Naive B cell (primary cell): Measurements from ENCODE around the gene MCCD1. TPM values are rescaled to one million over a fixed set of nuclear protein-coding genes. Genes with fewer than 3 reads are reported as not detected.

Experiments used
- ATAC-seq, 2 donors: fragments of 150-1000 bp; cut with Tn5 transposase; 2 replicates each; pipeline ENCODE4 v1.10.0; 2021; ENCODE audit warnings: low read depth in 2 of 2, mild to moderate bottlenecking in 2 of 2, moderate library complexity in 2 of 2
- DNase-seq: peaks from one replicate; pipeline ENCODE4 v3.0.0; 2022
- H3K27ac Mint-ChIP-seq, 6 donors: one replicate each; pipeline ENCODE4 v1.8.0; 2020 to 2022; ENCODE audit warnings: mild to moderate bottlenecking in 6 of 6, mixed read lengths in 6 of 6, moderate library complexity in 5 of 6, inconsistent platforms in 2 of 6
- H3K27me3 Mint-ChIP-seq, 3 donors: one replicate each; pipeline ENCODE4 v1.8.0; 2021 to 2022; ENCODE audit warnings: mixed read lengths in 3 of 3, mild to moderate bottlenecking in 1 of 3
- H3K36me3 Mint-ChIP-seq, 2 donors: one replicate each; pipeline ENCODE4 v1.8.0; 2020 to 2022; ENCODE audit warnings: mixed read lengths in 2 of 2, inconsistent platforms in 1 of 2, mild to moderate bottlenecking in 1 of 2
- H3K4me1 Mint-ChIP-seq, 3 donors: one replicate each; pipeline ENCODE4 v1.8.0; 2020 to 2022; ENCODE audit warnings: mixed read lengths in 3 of 3, inconsistent platforms in 1 of 3, mild to moderate bottlenecking in 1 of 3, moderate library complexity in 1 of 3
- H3K4me3 Mint-ChIP-seq, 8 donors: one replicate each; pipeline ENCODE4 v1.8.0; 2020 to 2022; ENCODE audit warnings: mild to moderate bottlenecking in 8 of 8, mixed read lengths in 8 of 8, moderate library complexity in 8 of 8, inconsistent platforms in 2 of 8
- H3K9me3 Mint-ChIP-seq, 7 donors: one replicate each; pipeline ENCODE4 v1.8.0; 2020 to 2022; ENCODE audit warnings: mixed read lengths in 7 of 7, mild to moderate bottlenecking in 5 of 7, inconsistent platforms in 2 of 7, moderate library complexity in 1 of 7
- polyA plus RNA-seq, 6 donors: library from polyadenylated mRNA; unstranded; fragments of 300-500 nt; fragmentation: Illumina TruSeq; gene quantifications; one replicate each; pipeline ENCODE4 v1.2.3, GENCODE V29; 2021; ENCODE audit warnings: low read depth in 6 of 6

MCCD1 gene
- polyA plus RNA-seq, 6 donors from 2014 or later: not detected

DNA sequence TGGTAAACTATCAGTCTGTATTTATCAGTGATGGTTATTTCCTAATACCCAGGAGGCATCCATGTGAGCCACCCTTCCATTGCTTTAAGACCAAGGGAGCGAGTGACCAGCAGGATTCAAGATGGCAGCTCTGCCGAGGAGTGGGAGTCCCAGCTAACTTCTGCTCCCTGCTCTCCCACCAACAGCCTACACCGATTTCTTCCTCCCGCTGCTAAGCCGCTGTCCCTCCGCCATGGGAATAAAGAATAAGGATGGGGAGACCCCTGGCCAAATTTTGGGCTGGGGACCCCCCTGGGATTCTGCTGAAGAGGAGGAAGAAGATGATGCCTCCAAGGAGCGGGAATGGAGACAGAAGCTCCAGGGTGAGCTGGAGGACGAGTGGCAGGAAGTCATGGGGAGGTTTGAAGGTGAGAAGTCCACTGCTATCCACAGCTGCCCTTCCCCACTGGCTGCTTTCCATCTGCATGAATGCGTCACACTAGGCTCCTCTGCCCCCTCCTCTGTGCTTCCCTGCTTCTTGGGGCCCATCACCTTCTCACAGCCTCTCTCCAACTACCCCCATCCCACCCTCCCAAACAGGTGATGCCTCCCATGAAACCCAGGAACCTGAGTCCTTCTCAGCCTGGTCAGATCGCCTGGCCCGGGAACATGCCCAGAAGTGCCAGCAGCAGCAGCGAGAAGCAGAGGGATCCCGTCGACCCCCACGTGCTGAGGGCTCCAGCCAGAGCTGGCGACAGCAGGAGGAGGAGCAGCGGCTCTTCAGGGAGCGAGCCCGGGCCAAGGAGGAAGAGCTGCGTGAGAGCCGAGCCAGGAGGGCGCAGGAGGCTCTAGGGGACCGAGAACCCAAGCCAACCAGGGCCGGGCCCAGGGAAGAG, 28.9 kb downstream of the MCCD1 start:
- peaks cover 52 to 69% (median 59%) of the 10 kb centered on the region in 3 donors for H3K4me1 Mint-ChIP-seq
- peaks cover 0 to 7% of the 10 kb centered on the region in 2 donors for H3K36me3 Mint-ChIP-seq
- peak overlapping the region; percentile 26 to 91 (median 74) for H3K27ac Mint-ChIP-seq

DNA sequence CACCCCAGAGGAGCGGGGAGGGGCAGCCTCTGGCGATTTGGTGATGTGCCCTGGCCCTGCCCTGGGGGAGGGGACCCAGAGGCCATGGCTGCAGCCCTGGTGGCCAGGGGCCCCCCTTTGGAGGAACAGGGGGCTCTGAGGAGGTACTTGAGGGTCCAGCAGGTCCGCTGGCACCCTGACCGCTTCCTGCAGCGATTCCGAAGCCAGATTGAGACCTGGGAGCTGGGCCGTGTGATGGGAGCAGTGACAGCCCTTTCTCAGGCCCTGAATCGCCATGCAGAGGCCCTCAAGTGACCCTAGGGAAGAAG, 29.5 kb downstream of the MCCD1 start:
- no peak for DNase-seq
- H3K4me3 Mint-ChIP-seq: peak overlapping the region in 6 of 8 donors; percentile 12 to 99 (median 90)
- ATAC-seq: no peak
- peaks cover 5 to 7% of the 10 kb centered on the region in 2 donors for H3K36me3 Mint-ChIP-seq
- no peaks in the 10 kb centered on the region for H3K27me3 Mint-ChIP-seq
- peak overlapping the region in 4 of 6 donors; percentile 26 to 99 (median 90) for H3K27ac Mint-ChIP-seq
- H3K4me1 Mint-ChIP-seq: peaks cover 58 to 75% (median 64%) of the 10 kb centered on the region in 3 donors
- no peaks in the 10 kb centered on the region for H3K9me3 Mint-ChIP-seq

More for the DNA sequence above, 28.9 kb downstream of the MCCD1 start:
- H3K4me3 Mint-ChIP-seq: peak overlapping the region in 7 of 8 donors; percentile 12 to 98 (median 86)
- DNase-seq (no peak), ATAC-seq (no peak)
- H3K27me3 Mint-ChIP-seq: no peaks in the 10 kb centered on the region
- H3K9me3 Mint-ChIP-seq: no peaks in the 10 kb centered on the region

- H3K9me3 Mint-ChIP-seq: no peaks in the 10 kb centered on the region
- no peaks in the 10 kb centered on the region for H3K27me3 Mint-ChIP-seq
- ATAC-seq: peak; percentile 71 to 79
- peaks cover 5 to 13% of the 10 kb centered on the region in 2 donors for H3K36me3 Mint-ChIP-seq
- H3K4me1 Mint-ChIP-seq: peaks cover 62 to 81% (median 67%) of the 10 kb centered on the region in 3 donors
- peak; percentile 84 for DNase-seq
- peak overlapping the region; percentile 86 to 99 (median 90) for H3K4me3 Mint-ChIP-seq
- peak overlapping the region; percentile 91 to 99 (median 96) for H3K27ac Mint-ChIP-seq
Observed at GRCh38 chr6:31558631-31559500, 30.1 kb downstream of the MCCD1 start.

GRCh38 chr6:31559606-31559957, 30.8 kb downstream of the MCCD1 start:
- peak overlapping the region; percentile 86 to 99 (median 90) for H3K4me3 Mint-ChIP-seq
- no peaks in the 10 kb centered on the region for H3K27me3 Mint-ChIP-seq
- ATAC-seq: peak; percentile 15
- peak overlapping the region; percentile 66 to 99 (median 94) for H3K27ac Mint-ChIP-seq
- no peaks in the 10 kb centered on the region for H3K9me3 Mint-ChIP-seq
- H3K36me3 Mint-ChIP-seq: peaks cover 5 to 17% of the 10 kb centered on the region in 2 donors
- H3K4me1 Mint-ChIP-seq: peaks cover 66 to 84% (median 69%) of the 10 kb centered on the region in 3 donors
- peak; percentile 41 for DNase-seq

DNA sequence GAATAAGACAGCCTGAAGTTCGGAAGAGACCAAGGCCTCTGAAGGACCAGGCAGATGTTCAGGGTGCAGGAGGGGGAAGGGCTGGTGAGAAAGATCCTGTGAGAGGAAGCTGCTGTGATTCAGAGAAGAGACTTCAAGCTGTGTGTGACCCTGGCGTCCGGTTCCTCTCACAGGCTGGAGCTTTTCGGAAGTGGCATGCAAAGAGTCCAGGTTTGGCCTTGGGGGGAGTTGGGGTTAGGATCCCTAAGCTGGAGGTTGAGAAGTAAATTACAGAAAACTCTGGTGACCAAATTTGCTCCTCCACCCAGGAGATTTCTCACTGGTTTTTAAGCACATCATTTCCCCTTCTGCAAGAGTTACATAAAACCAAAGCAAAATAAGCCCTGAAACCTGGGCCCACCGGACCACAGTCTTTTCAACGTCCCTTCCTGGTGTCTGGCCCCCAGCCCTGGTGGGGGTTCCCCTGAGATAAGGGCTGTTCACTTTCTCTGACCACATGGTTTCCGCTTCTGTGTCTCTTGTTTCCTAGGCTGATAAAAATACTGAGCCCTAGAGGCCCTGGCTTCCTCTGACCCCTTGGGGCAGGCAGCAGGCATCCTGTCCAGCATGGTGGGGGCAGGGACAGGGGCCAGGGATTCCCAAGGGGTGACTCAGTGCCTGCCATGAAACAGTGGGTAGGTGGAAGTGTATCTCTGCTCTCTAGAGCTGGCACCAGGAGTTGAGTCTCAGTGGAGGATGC, 31.4 kb downstream of the MCCD1 start:
- Mint-ChIP-seq H3K27ac (peak overlapping the region; percentile 91 to 99 (median 95)), H3K27me3 (no peaks in the 10 kb centered on the region), H3K36me3 (peaks cover 5 to 17% of the 10 kb centered on the region in 2 donors), H3K4me3 (peak overlapping the region; percentile 86 to 99 (median 90)), H3K4me1 (peaks cover 71 to 90% (median 72%) of the 10 kb centered on the region in 3 donors), H3K9me3 (no peaks in the 10 kb centered on the region)
- ATAC-seq (peak; percentile 64 to 69), DNase-seq (peak; percentile 77)

GRCh38 chr6:31560697-31561058, 31.9 kb downstream of the MCCD1 start:
- Mint-ChIP-seq H3K27me3 (no peaks in the 10 kb centered on the region), H3K4me1 (peaks cover 77 to 95% (median 77%) of the 10 kb centered on the region in 3 donors), H3K27ac (peak overlapping the region; percentile 91 to 99 (median 95)), H3K4me3 (peak overlapping the region; percentile 86 to 99 (median 90)), H3K36me3 (peaks cover 5 to 17% of the 10 kb centered on the region in 2 donors), H3K9me3 (no peaks in the 10 kb centered on the region)
- ATAC-seq (no peak), DNase-seq (no peak)

DNA sequence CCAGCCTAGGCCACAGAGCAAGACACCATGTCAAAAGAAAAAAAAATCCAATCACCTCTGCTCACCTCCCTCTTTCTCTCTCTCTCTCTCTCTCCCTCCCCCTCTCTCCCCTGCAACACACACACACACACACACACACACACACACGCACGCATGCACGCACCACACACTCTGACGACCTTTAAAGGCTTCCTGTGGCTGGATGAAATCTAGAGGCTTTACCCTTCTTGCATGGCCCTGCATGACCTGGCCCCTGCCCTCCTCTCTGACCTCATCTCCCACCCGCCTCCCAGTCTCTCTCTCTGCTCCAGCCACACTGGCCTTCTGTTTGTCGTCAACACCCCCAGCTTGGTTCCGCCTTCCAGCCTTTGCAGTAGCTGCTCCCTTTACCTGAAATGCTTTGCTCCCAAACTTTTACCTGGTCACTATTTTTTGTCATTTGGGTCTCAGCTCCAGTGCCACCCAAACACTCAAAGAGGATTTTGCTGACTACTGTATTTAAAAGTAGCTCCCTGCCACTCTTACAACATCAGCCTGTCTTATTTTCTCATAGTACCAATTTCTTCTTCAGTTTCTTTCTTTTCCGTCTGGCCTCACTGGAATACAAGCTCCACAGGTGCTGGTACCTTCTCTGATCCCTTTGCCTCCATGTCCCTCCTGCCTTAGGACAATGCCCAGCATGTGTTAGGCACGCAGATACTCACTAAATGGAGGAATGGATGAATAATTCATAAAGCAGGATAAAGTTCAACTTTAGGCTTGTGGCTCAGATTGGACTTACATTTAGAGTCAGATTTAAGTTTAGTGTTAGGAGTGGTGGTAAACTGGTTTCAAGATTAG, 39.0 kb downstream of the MCCD1 start:
- Mint-ChIP-seq H3K9me3 (no peaks in the 10 kb centered on the region), H3K4me1 (peaks cover 67 to 94% (median 78%) of the 10 kb centered on the region in 3 donors), H3K27ac (peak overlapping the region; percentile 95 to 99 (median 98)), H3K27me3 (no peaks in the 10 kb centered on the region), H3K4me3 (peak overlapping the region; percentile 50 to 77 (median 70)), H3K36me3 (peaks cover 5 to 10% of the 10 kb centered on the region in 2 donors)
- DNase-seq (no peak), ATAC-seq (no peak)

DNA sequence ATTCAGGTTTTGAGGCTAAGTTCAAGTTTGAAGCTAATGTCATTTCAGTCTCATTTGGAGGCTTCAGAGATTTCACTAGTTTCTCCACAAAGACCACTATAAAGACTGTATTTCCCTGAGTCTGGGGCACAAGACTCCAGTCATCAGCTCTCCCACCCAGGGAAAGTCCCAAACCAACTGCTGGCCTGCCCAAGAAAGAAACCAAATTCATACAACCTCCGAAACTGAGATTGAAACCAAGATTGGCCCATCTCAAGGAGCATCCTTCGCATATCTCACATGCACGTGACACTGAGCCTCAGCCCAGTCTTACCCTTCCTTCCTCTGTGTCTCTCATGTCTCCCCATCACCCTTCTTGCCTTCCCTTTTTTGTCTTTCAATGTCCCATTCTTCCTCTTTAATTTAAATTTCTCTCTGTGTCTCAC, 39.8 kb downstream of the MCCD1 start:
- Mint-ChIP-seq H3K9me3 (no peaks in the 10 kb centered on the region), H3K27ac (peak overlapping the region; percentile 95 to 99 (median 98)), H3K4me3 (peak overlapping the region; percentile 50 to 77 (median 70)), H3K36me3 (peaks cover 0 to 6% of the 10 kb centered on the region in 2 donors), H3K4me1 (peaks cover 69 to 94% (median 80%) of the 10 kb centered on the region in 3 donors), H3K27me3 (no peaks in the 10 kb centered on the region)
- DNase-seq (peak; percentile 87), ATAC-seq (peak; percentile 81 to 86)

DNA sequence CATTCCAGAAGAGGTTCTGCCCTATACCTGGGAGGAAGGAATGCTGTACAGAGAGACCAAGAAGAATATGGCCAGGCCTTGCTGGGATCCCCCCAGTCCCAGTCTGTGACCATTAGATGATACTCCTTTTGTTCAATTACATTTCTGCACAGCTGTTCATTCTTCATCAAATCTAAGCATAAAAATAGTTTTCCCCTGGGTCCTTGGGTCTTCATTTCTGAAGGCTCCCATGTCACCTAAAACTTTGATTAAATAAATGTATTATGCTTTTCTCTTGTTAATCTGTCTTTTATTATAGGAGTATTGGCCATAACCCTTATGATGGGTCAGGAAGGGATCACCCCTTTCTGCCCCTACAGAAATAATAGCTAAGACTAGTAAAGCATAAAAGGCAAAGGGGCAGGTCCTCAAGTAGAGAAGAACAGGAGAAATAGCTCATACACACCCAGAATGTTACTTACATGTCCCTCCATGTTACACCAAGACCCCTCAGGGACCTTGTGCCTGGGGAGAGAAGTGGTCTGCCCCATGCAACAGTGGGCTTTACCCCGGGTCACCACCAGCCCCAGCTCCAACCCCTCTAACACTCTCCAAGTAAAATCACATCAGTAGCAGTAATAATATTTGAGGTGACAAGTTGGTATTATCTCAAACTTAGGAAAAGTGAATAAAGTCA, 41.2 kb downstream of the MCCD1 start:
- no peak for ATAC-seq
- Mint-ChIP-seq H3K27ac (peak overlapping the region in 5 of 6 donors; percentile 7 to 98 (median 91)), H3K9me3 (no peaks in the 10 kb centered on the region), H3K4me1 (peaks cover 73 to 98% (median 83%) of the 10 kb centered on the region in 3 donors), H3K4me3 (peak overlapping the region in 6 of 8 donors; percentile 15 to 94 (median 44)), H3K27me3 (no peaks in the 10 kb centered on the region), H3K36me3 (no peaks in the 10 kb centered on the region)
- DNase-seq: no peak

- H3K36me3 Mint-ChIP-seq: no peaks in the 10 kb centered on the region
- ATAC-seq (peak; percentile 63 to 66), DNase-seq (peak; percentile 75)
- H3K4me1 Mint-ChIP-seq: peaks cover 87 to 99% (median 97%) of the 10 kb centered on the region in 3 donors
- no peaks in the 10 kb centered on the region for H3K9me3 Mint-ChIP-seq
- peak within 1 kb of the TSS; percentile 89 to 100 (median 96) for H3K4me3 Mint-ChIP-seq
- no peaks in the 10 kb centered on the region for H3K27me3 Mint-ChIP-seq
- H3K27ac Mint-ChIP-seq: peak within 1 kb of the TSS; percentile 96 to 100 (median 98)
Observed at GRCh38 chr6:31572041-31572911, 43.5 kb downstream of the MCCD1 start, which contains the start of gene LTA. LTA (plus strand) TSS chr6:31572289; CDS start chr6:31572743, 454 bp downstream.
